Smooth muscle cell (in vitro differentiated cells): ENCODE results near the gene FOXL2. TPM values are rescaled to one million over a fixed set of nuclear protein-coding genes. Genes with fewer than 3 reads are reported as not detected.

Experiments
- DNase-seq: peaks from one replicate; lab custom pipeline; 2025; ENCODE audit not compliant: unreplicated experiment; lab: John Stamatoyannopoulos, UW
- H2AFZ ChIP-seq: fragments of 200-600 bp; sonication (generic); 2 replicates; pipeline ENCODE4 v1.6.0; 2016; ENCODE audit warnings: antibody characterized with exemption, low read depth, mild to moderate bottlenecking
- H3F3A ChIP-seq: fragments of 200-600 bp; sonication (generic); 2 replicates; pipeline ENCODE4 v1.6.0; 2017; ENCODE audit warnings: antibody characterized with exemption, low read depth
- H3K27ac ChIP-seq: fragments of 200-600 bp; sonication (generic); 2 replicates; pipeline ENCODE4 v1.5.1; 2016; ENCODE audit warnings: low read depth, mild to moderate bottlenecking
- H3K27me3 ChIP-seq: fragments of 200-600 bp; sonication (generic); 2 replicates; pipeline ENCODE4 v1.6.1; 2016; ENCODE audit warnings: low read depth, mild to moderate bottlenecking
- H3K36me3 ChIP-seq: fragments of 200-600 bp; sonication (generic); 2 replicates; pipeline ENCODE4 v1.5.1; 2016; ENCODE audit warnings: low read depth
- H3K4me1 ChIP-seq: fragments of 200-600 bp; sonication (generic); 2 replicates; pipeline ENCODE4 v1.5.1; 2016; ENCODE audit warnings: low read depth
- H3K4me2 ChIP-seq: fragments of 200-600 bp; sonication (generic); 2 replicates; pipeline ENCODE4 v1.6.0; 2016; ENCODE audit warnings: mild to moderate bottlenecking
- H3K4me3 ChIP-seq: fragments of 200-600 bp; sonication (generic); 2 replicates; pipeline ENCODE4 v1.5.1; 2016; ENCODE audit warnings: mild to moderate bottlenecking
- H3K79me2 ChIP-seq: fragments of 200-600 bp; sonication (generic); 2 replicates; pipeline ENCODE4 v1.6.0; 2016; ENCODE audit warnings: low read depth, mild to moderate bottlenecking
- H3K9ac ChIP-seq: fragments of 200-600 bp; sonication (generic); 2 replicates; pipeline ENCODE4 v1.6.0; 2016; ENCODE audit warnings: low read depth
- H3K9me3 ChIP-seq: fragments of 200-600 bp; sonication (generic); replicated peaks from 2 replicates; pipeline ENCODE4 v1.5.1; 2016; ENCODE audit warnings: low read depth
- H4K20me1 ChIP-seq: fragments of 200-600 bp; sonication (generic); 2 replicates; pipeline ENCODE4 v1.6.0; 2016; ENCODE audit warnings: low read depth
- WGBS: methylation state at CpG from one replicate; pipeline ENCODE4 v1.1.7; 2016; ENCODE audit warnings: low lambda C conversion rate; 5-methylcytosine and 5-hydroxymethylcytosine counted together
- polyA plus RNA-seq: library from polyadenylated mRNA; unstranded; fragments of >200 nt; fragmentation: Nextera tagmentation; extraction: Ambion mirVana; gene quantifications from 2 replicates; pipeline ENCODE4 v1.2.1, GENCODE V29; 2016
- total RNA-seq: library from RNA; depleted of rRNA; stranded (reverse); fragments of >200 nt; gene quantifications from 2 replicates; pipeline ENCODE4 v1.2.3, GENCODE V29; 2014
- TF ChIP-seq, protein P1 (sequence below): fragments of 200-600 bp; sonication (generic); IDR thresholded peaks from 2 replicates; pipeline ENCODE4 v1.5.1; 2017; ENCODE audit warnings: borderline replicate concordance, mild to moderate bottlenecking, antibody characterized with exemption; ENCODE audit not compliant: insufficient read depth, poor library complexity, severe bottlenecking

FOXL2 gene
- total and polyA plus RNA-seq, 2 experiments from 2014 or later, result not detected

DNA sequence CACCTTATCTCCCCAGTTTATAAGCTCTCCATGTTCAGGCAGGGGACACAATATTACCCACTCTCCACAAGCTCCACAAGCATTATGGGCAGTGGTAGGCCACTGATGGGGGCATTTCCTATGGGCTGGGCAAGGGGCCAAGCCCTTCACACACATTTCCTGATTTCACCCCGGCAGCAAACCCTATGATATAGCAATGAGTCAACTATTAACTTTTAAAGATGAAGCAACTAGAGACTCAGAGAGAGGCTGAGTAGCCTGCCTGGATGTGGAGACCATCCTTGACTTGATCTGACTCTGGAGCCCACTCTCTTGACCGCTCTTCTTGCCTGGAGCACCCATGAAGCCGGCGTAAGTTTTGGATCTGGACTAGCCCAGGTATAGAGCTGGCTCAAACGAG lies 27.5 kb upstream of the FOXL2 start:
- 86% methylated on average over 5 of the region's 5 CpGs for WGBS
- DNase-seq, result no peak

GRCh38 chr3:138972941-138973340 lies 26.0 kb upstream of the FOXL2 start:
- DNase-seq, result no peak
- WGBS, result 86% methylated on average over 5 of the region's 5 CpGs

More for the DNA sequence above, 27.5 kb upstream of the FOXL2 start:
- Histone ChIP-seq H3K9me3 (no peaks in the 10 kb centered on the region), H3K79me2 (no peaks in the 10 kb centered on the region), H3K4me2 (no peak overlapping the region), H4K20me1 (no peaks in the 10 kb centered on the region), H3K27me3 (peaks cover 10% of the 10 kb centered on the region), H3K4me3 (no peak overlapping the region), H2AFZ (no peak overlapping the region), H3K9ac (no peak overlapping the region), H3K36me3 (no peaks in the 10 kb centered on the region), H3K27ac (no peak overlapping the region), H3K4me1 (peaks cover 4% of the 10 kb centered on the region), H3F3A (no peaks in the 10 kb centered on the region)
- TF ChIP-seq, protein P1, sequence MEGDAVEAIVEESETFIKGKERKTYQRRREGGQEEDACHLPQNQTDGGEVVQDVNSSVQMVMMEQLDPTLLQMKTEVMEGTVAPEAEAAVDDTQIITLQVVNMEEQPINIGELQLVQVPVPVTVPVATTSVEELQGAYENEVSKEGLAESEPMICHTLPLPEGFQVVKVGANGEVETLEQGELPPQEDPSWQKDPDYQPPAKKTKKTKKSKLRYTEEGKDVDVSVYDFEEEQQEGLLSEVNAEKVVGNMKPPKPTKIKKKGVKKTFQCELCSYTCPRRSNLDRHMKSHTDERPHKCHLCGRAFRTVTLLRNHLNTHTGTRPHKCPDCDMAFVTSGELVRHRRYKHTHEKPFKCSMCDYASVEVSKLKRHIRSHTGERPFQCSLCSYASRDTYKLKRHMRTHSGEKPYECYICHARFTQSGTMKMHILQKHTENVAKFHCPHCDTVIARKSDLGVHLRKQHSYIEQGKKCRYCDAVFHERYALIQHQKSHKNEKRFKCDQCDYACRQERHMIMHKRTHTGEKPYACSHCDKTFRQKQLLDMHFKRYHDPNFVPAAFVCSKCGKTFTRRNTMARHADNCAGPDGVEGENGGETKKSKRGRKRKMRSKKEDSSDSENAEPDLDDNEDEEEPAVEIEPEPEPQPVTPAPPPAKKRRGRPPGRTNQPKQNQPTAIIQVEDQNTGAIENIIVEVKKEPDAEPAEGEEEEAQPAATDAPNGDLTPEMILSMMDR, result no peak

DNA sequence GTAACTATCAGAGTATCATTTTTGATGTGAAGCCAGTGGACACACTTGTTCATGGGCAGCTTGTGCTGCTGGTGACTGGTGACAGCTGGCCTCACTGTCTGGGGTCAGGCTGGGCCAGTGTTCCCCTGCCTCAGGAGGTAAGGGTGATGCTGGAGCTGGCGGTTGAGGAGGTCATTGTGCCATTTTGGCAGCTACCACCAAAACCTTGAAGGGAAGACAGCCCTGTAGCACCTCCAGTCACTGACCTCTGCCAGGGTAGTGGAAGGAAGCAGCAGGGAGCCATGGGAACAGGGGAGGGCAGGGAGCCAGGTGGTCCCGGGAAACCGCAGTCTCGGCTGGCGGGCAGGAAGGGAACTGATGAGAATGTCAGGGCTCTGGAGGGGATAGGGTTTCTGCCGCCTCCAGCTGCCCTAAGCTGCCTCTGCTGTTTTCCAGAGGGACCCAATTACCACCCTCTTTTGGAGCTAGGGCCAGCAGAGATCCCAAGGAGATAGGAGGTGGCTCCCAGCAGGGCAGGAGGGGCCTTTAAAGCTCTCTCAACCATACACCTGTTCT lies 24.9 kb upstream of the FOXL2 start:
- DNase-seq, result no peak
- H3K27me3 ChIP-seq, result peaks cover 15% of the 10 kb centered on the region
- no peaks in the 10 kb centered on the region for H3K36me3 ChIP-seq
- H4K20me1 ChIP-seq, result no peaks in the 10 kb centered on the region
- TF ChIP-seq, protein P1, result no peak
- 95% methylated on average over 6 of the region's 6 CpGs for WGBS
- no peak overlapping the region for H3K4me2 ChIP-seq
- peaks cover 4% of the 10 kb centered on the region for H3K4me1 ChIP-seq
- no peaks in the 10 kb centered on the region for H3K9me3 ChIP-seq
- H3K79me2 ChIP-seq, result no peaks in the 10 kb centered on the region
- no peak overlapping the region for H2AFZ ChIP-seq
- H3K4me3 ChIP-seq, result no peak overlapping the region
- no peaks in the 10 kb centered on the region for H3F3A ChIP-seq
- H3K27ac ChIP-seq, result no peak overlapping the region
- no peak overlapping the region for H3K9ac ChIP-seq

More at GRCh38 chr3:138972941-138973340, 26.0 kb upstream of the FOXL2 start:
- no peaks in the 10 kb centered on the region for H3K36me3 ChIP-seq
- peaks cover 15% of the 10 kb centered on the region for H3K27me3 ChIP-seq
- TF ChIP-seq, protein P1, result no peak
- H3F3A ChIP-seq, result no peaks in the 10 kb centered on the region
- H4K20me1 ChIP-seq, result no peaks in the 10 kb centered on the region
- H3K79me2 ChIP-seq, result no peaks in the 10 kb centered on the region
- H3K4me1 ChIP-seq, result peaks cover 4% of the 10 kb centered on the region
- no peak overlapping the region for H3K27ac ChIP-seq
- no peak overlapping the region for H3K4me3 ChIP-seq
- no peaks in the 10 kb centered on the region for H3K9me3 ChIP-seq
- no peak overlapping the region for H2AFZ ChIP-seq
- H3K9ac ChIP-seq, result no peak overlapping the region
- H3K4me2 ChIP-seq, result no peak overlapping the region

GRCh38 chr3:138964923-138965322 lies 18.0 kb upstream of the FOXL2 start:
- H3K9ac ChIP-seq, result no peak overlapping the region
- peaks cover 15% of the 10 kb centered on the region for H3K27me3 ChIP-seq
- H3K9me3 ChIP-seq, result no peaks in the 10 kb centered on the region
- no peak overlapping the region for H2AFZ ChIP-seq
- no peaks in the 10 kb centered on the region for H4K20me1 ChIP-seq
- DNase-seq, result no peak
- H3K79me2 ChIP-seq, result no peaks in the 10 kb centered on the region
- H3F3A ChIP-seq, result no peaks in the 10 kb centered on the region
- TF ChIP-seq, protein P1, result no peak
- no peak overlapping the region for H3K4me3 ChIP-seq
- H3K4me2 ChIP-seq, result no peak overlapping the region
- H3K4me1 ChIP-seq, result no peaks in the 10 kb centered on the region
- no peak overlapping the region for H3K27ac ChIP-seq
- H3K36me3 ChIP-seq, result no peaks in the 10 kb centered on the region
